ENCODE data around the gene NEDD4L.
A peak's percentile ranks its signal among the peaks of the same experiment; 100 is the strongest.
"Not testable (repeated sequence)": the region's sequence is repeated elsewhere in the genome, so short reads cannot be mapped to it uniquely, and the experiment has no call there.

NEDD4L gene

GRCh38 chr18:58267493-58267892, 223.5 kb downstream of the NEDD4L start:
- no peak for DNase-seq (ENCODE audit: low spot score)

GRCh38 chr18:58268849-58269248, 224.8 kb downstream of the NEDD4L start:
- peak; percentile 93 for DNase-seq (ENCODE audit: low spot score)

- peak; percentile 92 for DNase-seq (ENCODE audit: low spot score)
Measured at GRCh38 chr18:58269931-58270330, 225.9 kb downstream of the NEDD4L start.

- DNase-seq (ENCODE audit: low spot score): no peak
Measured at GRCh38 chr18:58270396-58270795, 226.4 kb downstream of the NEDD4L start.

GRCh38 chr18:58271770-58272169, 227.7 kb downstream of the NEDD4L start:
- no peak for DNase-seq (ENCODE audit: low spot score)

- no peak for DNase-seq (ENCODE audit: low spot score)
Measured at GRCh38 chr18:58272209-58272608, 228.2 kb downstream of the NEDD4L start.

GRCh38 chr18:58272779-58273435, 228.9 kb downstream of the NEDD4L start:
- DNase-seq (ENCODE audit: low spot score): no peak

- DNase-seq (ENCODE audit: low spot score): no peak
Measured at GRCh38 chr18:58275176-58275575, 231.2 kb downstream of the NEDD4L start.

GRCh38 chr18:58276789-58277739, 233.0 kb downstream of the NEDD4L start:
- no peak for DNase-seq (ENCODE audit: low spot score)

- DNase-seq (ENCODE audit: low spot score): no peak
Measured at GRCh38 chr18:58279504-58280175, 235.6 kb downstream of the NEDD4L start.

- no peak for DNase-seq (ENCODE audit: low spot score)
Measured at GRCh38 chr18:58280191-58280590, 236.2 kb downstream of the NEDD4L start.

- DNase-seq (ENCODE audit: low spot score): not testable (repeated sequence)
Measured at GRCh38 chr18:58282872-58283271, 238.8 kb downstream of the NEDD4L start.

- no peak for DNase-seq (ENCODE audit: low spot score)
Measured at GRCh38 chr18:58284699-58285448, 240.8 kb downstream of the NEDD4L start.

GRCh38 chr18:58285449-58286130, 241.6 kb downstream of the NEDD4L start:
- DNase-seq (ENCODE audit: low spot score): no peak

- no peak for DNase-seq (ENCODE audit: low spot score)
Measured at GRCh38 chr18:58286632-58287352, 242.8 kb downstream of the NEDD4L start.

- peak; percentile 39 for DNase-seq (ENCODE audit: low spot score)
Measured at GRCh38 chr18:58287353-58288274, 243.6 kb downstream of the NEDD4L start.

GRCh38 chr18:58288921-58289797, 245.1 kb downstream of the NEDD4L start:
- peak; percentile 84 for DNase-seq (ENCODE audit: low spot score)

GRCh38 chr18:58290116-58290695, 246.2 kb downstream of the NEDD4L start:
- peak; percentile 38 for DNase-seq (ENCODE audit: low spot score)
